Trophoblast cell (in vitro differentiated cells and primary cell): ENCODE results near the gene HYAL2.

Experiments
- DNase-seq, 2 donors: peaks; one replicate each; pipeline ENCODE4 v3.0.0-alpha.2; 2016
- H2AFZ ChIP-seq: 2 replicates; pipeline ENCODE4 v1.6.1; 2013; ENCODE audit warnings: low read length, moderate library complexity, mild to moderate bottlenecking; ENCODE audit not compliant: insufficient read depth, poor library complexity
- H2AK5ac ChIP-seq: 2 replicates; pipeline ENCODE4 v1.6.1; 2013; ENCODE audit warnings: mild to moderate bottlenecking, low read length
- H2BK120ac ChIP-seq: 2 replicates; pipeline ENCODE4 v1.6.1; 2013; ENCODE audit warnings: low read length, mild to moderate bottlenecking, moderate library complexity; ENCODE audit not compliant: insufficient read depth, poor library complexity
- H2BK12ac ChIP-seq: 2 replicates; pipeline ENCODE4 v1.6.1; 2013; ENCODE audit warnings: mild to moderate bottlenecking, low read length, moderate library complexity
- H2BK5ac ChIP-seq: 2 replicates; pipeline ENCODE4 v1.6.1; 2013; ENCODE audit warnings: low read length, low read depth, moderate library complexity, mild to moderate bottlenecking; ENCODE audit not compliant: poor library complexity
- H3K14ac ChIP-seq: 2 replicates; pipeline ENCODE4 v1.6.1; 2013; ENCODE audit warnings: mild to moderate bottlenecking, low read length
- H3K18ac ChIP-seq: 2 replicates; pipeline ENCODE4 v1.6.1; 2013; ENCODE audit warnings: mild to moderate bottlenecking, low read length
- H3K23ac ChIP-seq: 2 replicates; pipeline ENCODE4 v1.6.1; 2013; ENCODE audit warnings: low read length
- H3K27ac ChIP-seq: 2 replicates; pipeline ENCODE4 v1.5.1; 2013; ENCODE audit warnings: low read depth, mild to moderate bottlenecking, inconsistent platforms, low read length, moderate library complexity
- H3K27me3 ChIP-seq: 2 replicates; pipeline ENCODE4 v1.6.1; 2013; ENCODE audit warnings: inconsistent platforms, mild to moderate bottlenecking, low read length, moderate library complexity; ENCODE audit not compliant: insufficient read depth
- H3K36me3 ChIP-seq, 2 experiments: 1 replicate in 1 of 2; 2 replicates in 1 of 2; pipeline ENCODE4 v1.6.1; 2013; ENCODE audit warnings: low read length in 2 of 2, mild to moderate bottlenecking in 2 of 2, moderate library complexity in 1 of 2; ENCODE audit not compliant: insufficient read depth in 2 of 2, control insufficient read depth in 1 of 2
- H3K4ac ChIP-seq: 2 replicates; pipeline ENCODE4 v1.6.1; 2013; ENCODE audit warnings: low read depth, mild to moderate bottlenecking, low read length, moderate library complexity
- H3K4me1 ChIP-seq, 2 experiments: 1 replicate in 1 of 2; 2 replicates in 1 of 2; pipeline ENCODE4 v1.6.1; 2013; ENCODE audit warnings: low read length in 2 of 2, mild to moderate bottlenecking in 2 of 2, moderate library complexity in 1 of 2; ENCODE audit not compliant: insufficient read depth in 2 of 2, control insufficient read depth in 1 of 2
- H3K4me2 ChIP-seq: 2 replicates; pipeline ENCODE4 v1.6.1; 2013; ENCODE audit warnings: inconsistent platforms, mild to moderate bottlenecking, low read length, moderate library complexity
- H3K4me3 ChIP-seq: 2 replicates; pipeline ENCODE4 v1.5.1; 2013; ENCODE audit warnings: mild to moderate bottlenecking, low read depth, low read length, inconsistent platforms
- H3K79me1 ChIP-seq: one replicate; pipeline ENCODE4 v1.6.1; 2013; ENCODE audit warnings: low read length
- H3K79me2 ChIP-seq: 2 replicates; pipeline ENCODE4 v1.6.1; 2013; ENCODE audit warnings: low read length, mild to moderate bottlenecking; ENCODE audit not compliant: control insufficient read depth, insufficient read depth, poor library complexity
- H3K9ac ChIP-seq: 2 replicates; pipeline ENCODE4 v1.6.1; 2013; ENCODE audit warnings: mild to moderate bottlenecking, low read length
- H3K9me3 ChIP-seq: 2 replicates; pipeline ENCODE4 v1.6.1; 2013; ENCODE audit warnings: low read depth, mild to moderate bottlenecking, control low read depth, inconsistent platforms, low read length; ENCODE audit not compliant: insufficient read depth
- H4K12ac ChIP-seq: 2 replicates; pipeline ENCODE4 v1.6.1; 2013; ENCODE audit warnings: low read depth, mild to moderate bottlenecking, low read length, moderate library complexity
- H4K8ac ChIP-seq: 2 replicates; pipeline ENCODE4 v1.6.1; 2013; ENCODE audit warnings: low read depth, mild to moderate bottlenecking, low read length, moderate library complexity
- H4K91ac ChIP-seq: one replicate; pipeline ENCODE4 v1.6.1; 2013; ENCODE audit warnings: low read depth, mild to moderate bottlenecking, low read length, moderate library complexity
- WGBS: extraction: QIAGEN DNeasy Blood & Tissue Kit; methylation state at CpG from one replicate; pipeline ENCODE4 v1.1.7; 2013; ENCODE audit warnings: missing lambda C conversion rate; ENCODE audit not compliant: insufficient read length, insufficient coverage; ENCODE audit errors: extremely low coverage; 5-methylcytosine and 5-hydroxymethylcytosine counted together

HYAL2 gene

GRCh38 chr3:50322115-50322385 is 495 bp downstream of the HYAL2 start:
- Histone ChIP-seq H3K27me3 (no peaks in the 10 kb centered on the region), H3K79me1 (peaks cover 16% of the 10 kb centered on the region), H3K79me2 (peaks cover 15% of the 10 kb centered on the region), H2AK5ac (peak overlapping the region; percentile 43), H3K18ac (peak overlapping the region; percentile 77), H3K36me3 (peaks cover 36 to 38% of the 10 kb centered on the region in 2 experiments), H3K14ac (peak overlapping the region; percentile 71), H2BK120ac (peak overlapping the region; percentile 65), H4K91ac (peak overlapping the region; percentile 85), H2AFZ (peak overlapping the region; percentile 67), H3K23ac (no peak overlapping the region), H4K12ac (peak overlapping the region; percentile 73), H4K8ac (peak overlapping the region; percentile 90), H3K4me3 (peak overlapping the region; percentile 88), H3K4ac (peak overlapping the region; percentile 62), H3K27ac (no peak overlapping the region), H3K4me1 (peaks cover 32 to 35% of the 10 kb centered on the region in 2 experiments), H3K9ac (peak overlapping the region; percentile 44), H3K4me2 (peak overlapping the region; percentile 75), H3K9me3 (peaks cover 1% of the 10 kb centered on the region), H2BK12ac (peak overlapping the region; percentile 19), H2BK5ac (peak overlapping the region; percentile 28)
- no CpG with 5 or more reads among the region's 14 CpGs for WGBS
- no peak for DNase-seq

GRCh38 chr3:50321336-50322114 is 1.0 kb downstream of the HYAL2 start:
- H3K79me1 ChIP-seq: peaks cover 16% of the 10 kb centered on the region
- peak overlapping the region; percentile 93 for H3K18ac ChIP-seq
- H3K4me3 ChIP-seq: peak overlapping the region; percentile 88
- H4K91ac ChIP-seq: peak overlapping the region; percentile 99
- peak overlapping the region; percentile 62 for H2BK12ac ChIP-seq
- H2AFZ ChIP-seq: peak overlapping the region; percentile 93
- no peak overlapping the region for H2AK5ac ChIP-seq
- peak overlapping the region; percentile 88 for H3K4ac ChIP-seq
- peaks cover 1% of the 10 kb centered on the region for H3K9me3 ChIP-seq
- H2BK5ac ChIP-seq: peak overlapping the region; percentile 99
- peaks cover 34 to 38% of the 10 kb centered on the region in 2 experiments for H3K4me1 ChIP-seq
- peak overlapping the region; percentile 90 for H4K8ac ChIP-seq
- H3K14ac ChIP-seq: peak overlapping the region; percentile 93
- H3K36me3 ChIP-seq: peaks cover 36 to 38% of the 10 kb centered on the region in 2 experiments
- peak overlapping the region; percentile 98 for H2BK120ac ChIP-seq
- H4K12ac ChIP-seq: peak overlapping the region; percentile 88
- DNase-seq: peak; percentile 77 to 89
- H3K27ac ChIP-seq: peak overlapping the region; percentile 93
- H3K79me2 ChIP-seq: peaks cover 15% of the 10 kb centered on the region
- H3K27me3 ChIP-seq: no peaks in the 10 kb centered on the region
- peak overlapping the region; percentile 75 for H3K4me2 ChIP-seq
- WGBS: no CpG with 5 or more reads among the region's 59 CpGs
- no peak overlapping the region for H3K23ac ChIP-seq
- peak overlapping the region; percentile 99 for H3K9ac ChIP-seq

- Histone ChIP-seq H2AFZ (peak overlapping the region; percentile 66), H3K79me2 (peaks cover 15% of the 10 kb centered on the region), H3K4me1 (peaks cover 38 to 42% of the 10 kb centered on the region in 2 experiments), H3K9ac (peak overlapping the region; percentile 93), H2BK12ac (no peak overlapping the region), H3K79me1 (peaks cover 16% of the 10 kb centered on the region), H3K18ac (peak overlapping the region; percentile 93), H4K12ac (peak overlapping the region; percentile 88), H3K23ac (no peak overlapping the region), H3K9me3 (peaks cover 1% of the 10 kb centered on the region), H3K4ac (peak overlapping the region; percentile 43), H3K27ac (peak overlapping the region; percentile 93), H3K36me3 (peaks cover 34 to 38% of the 10 kb centered on the region in 2 experiments), H3K4me2 (peak overlapping the region; percentile 75), H4K8ac (peak overlapping the region; percentile 88), H3K27me3 (no peaks in the 10 kb centered on the region), H3K4me3 (peak overlapping the region; percentile 88), H2AK5ac (peak overlapping the region; percentile 40), H2BK120ac (peak overlapping the region; percentile 56), H4K91ac (peak overlapping the region; percentile 99), H3K14ac (peak overlapping the region; percentile 88), H2BK5ac (peak overlapping the region; percentile 99)
- DNase-seq: peak; percentile 41 to 63
- no CpG with 5 or more reads among the region's 45 CpGs for WGBS
Measured at GRCh38 chr3:50320853-50321335, 1.7 kb downstream of the HYAL2 start.

GRCh38 chr3:50319894-50320625 is 2.5 kb downstream of the HYAL2 start:
- Histone ChIP-seq H3K9me3 (peaks cover under 1% of the 10 kb centered on the region), H2AK5ac (peak overlapping the region; percentile 3), H3K27me3 (no peaks in the 10 kb centered on the region), H3K18ac (peak overlapping the region; percentile 0), H4K12ac (peak overlapping the region; percentile 0), H3K4ac (peak overlapping the region; percentile 43), H2BK120ac (no peak overlapping the region), H2BK12ac (no peak overlapping the region), H4K8ac (no peak overlapping the region), H3K4me1 (peaks cover 40 to 42% of the 10 kb centered on the region in 2 experiments), H3K9ac (peak overlapping the region; percentile 73), H3K79me2 (peaks cover 15% of the 10 kb centered on the region), H3K4me3 (peak overlapping the region; percentile 88), H3K4me2 (peak overlapping the region; percentile 75), H3K27ac (no peak overlapping the region), H3K14ac (peak overlapping the region; percentile 88), H3K23ac (no peak overlapping the region), H2BK5ac (no peak overlapping the region), H3K36me3 (peaks cover 32% of the 10 kb centered on the region in 2 experiments), H3K79me1 (peaks cover 16% of the 10 kb centered on the region), H2AFZ (no peak overlapping the region), H4K91ac (peak overlapping the region; percentile 81)
- DNase-seq: no peak
- WGBS: no CpG with 5 or more reads among the region's 29 CpGs
